Kidney (tissue), 14 donors: ENCODE data around the gene SLX4. TPM values are rescaled to one million over a fixed set of nuclear protein-coding genes. Genes with fewer than 3 reads are reported as not detected.

Source experiments
- DNase-seq, 5 donors: peaks; one replicate each; pipeline ENCODE4 v3.0.0-alpha.2; 2013 to 2020
- FAIRE-seq: peaks from 2 replicates; lab custom pipeline; 2012; peaks lifted over from hg19 to GRCh38; lab: Jason Lieb, UNC
- H3K27ac ChIP-seq, 2 donors: one replicate each; pipeline ENCODE4 v1.7.0; 2013; ENCODE audit warnings: low read depth in 2 of 2, low read length in 2 of 2, inconsistent platforms in 1 of 2
- H3K27me3 ChIP-seq: one replicate; pipeline ENCODE4 v1.7.1; 2013; ENCODE audit warnings: low read length, inconsistent platforms; ENCODE audit not compliant: control insufficient read depth, insufficient read depth
- H3K36me3 ChIP-seq, 3 donors: one replicate each; pipeline versions ENCODE4 v1.7.0 to v1.7.1; 2013; ENCODE audit warnings: low read length in 3 of 3, control low read depth in 1 of 3, inconsistent platforms in 1 of 3; ENCODE audit not compliant: insufficient read depth in 3 of 3, control insufficient read depth in 2 of 3
- H3K4me1 ChIP-seq, 3 donors: one replicate each; pipeline versions ENCODE4 v1.7.0 to v1.7.1; 2013; ENCODE audit warnings: low read length in 3 of 3, inconsistent platforms in 1 of 3, low read depth in 1 of 3; ENCODE audit not compliant: control insufficient read depth in 2 of 3, insufficient read depth in 2 of 3
- H3K4me3 ChIP-seq, 3 donors: one replicate each; pipeline versions ENCODE4 v1.7.0 to v1.8.1; 2013; ENCODE audit warnings: low read length in 3 of 3, control low read depth in 1 of 3, inconsistent platforms in 1 of 3
- H3K9ac ChIP-seq, 3 donors: one replicate each; pipeline versions ENCODE4 v1.7.0 to v1.7.1; 2013; ENCODE audit warnings: low read length in 3 of 3, control low read depth in 1 of 3, inconsistent platforms in 1 of 3
- H3K9me3 ChIP-seq, 3 donors: one replicate each; pipeline versions ENCODE4 v1.7.0 to v1.7.1; 2013; ENCODE audit warnings: low read length in 3 of 3, control low read depth in 1 of 3, inconsistent platforms in 1 of 3; ENCODE audit not compliant: control insufficient read depth in 2 of 3, insufficient read depth in 1 of 3
- intact Hi-C: fragments of 100-400 bp; cut with DNase I; formaldehyde crosslinking; loops from one replicate; pipeline ENCODE4 v1.11.1; 2022
- polyA plus RNA-seq: library from polyadenylated mRNA; stranded (reverse); fragments of 350-450 nt; fragmentation: Illumina TruSeq; extraction: RNeasy Lipid Tissue Mini Kit (QIAGEN cat#74804); gene quantifications from one replicate; pipeline ENCODE4 v1.2.3, GENCODE V29; 2014; ENCODE audit warnings: low read depth, low replicate concordance; ENCODE audit not compliant: insufficient read depth
- total RNA-seq: library from RNA; stranded (reverse); fragmentation: NEBNext Ultra II Directional; extraction: Animal tissue kit (Norgen Biotek cat#: 25700); gene quantifications from one replicate; pipeline ENCODE4 v1.2.1, GENCODE V29; 2021
- TF ChIP-seq, protein P1 (sequence below): IDR thresholded peaks from 3 replicates; pipeline ENCODE4 v1.5.1; 2012; ENCODE audit warnings: mild to moderate bottlenecking, moderate library complexity, borderline replicate concordance; ENCODE audit not compliant: insufficient read depth; ENCODE audit errors: extremely low read depth
- donor health status: control.
- donor health status: control.
- donor health status: control.
- donor health status: control.
- donor health status: control.
- donor health status: DM: yes; HTN: yes; CAD: no.
- donor health status: Normal renal cell carcinoma (clear cell type).

The SLX4 gene
- total and polyA plus RNA-seq, 2 donors from 2014 or later, result 1.0 to 4.8 TPM

DNA sequence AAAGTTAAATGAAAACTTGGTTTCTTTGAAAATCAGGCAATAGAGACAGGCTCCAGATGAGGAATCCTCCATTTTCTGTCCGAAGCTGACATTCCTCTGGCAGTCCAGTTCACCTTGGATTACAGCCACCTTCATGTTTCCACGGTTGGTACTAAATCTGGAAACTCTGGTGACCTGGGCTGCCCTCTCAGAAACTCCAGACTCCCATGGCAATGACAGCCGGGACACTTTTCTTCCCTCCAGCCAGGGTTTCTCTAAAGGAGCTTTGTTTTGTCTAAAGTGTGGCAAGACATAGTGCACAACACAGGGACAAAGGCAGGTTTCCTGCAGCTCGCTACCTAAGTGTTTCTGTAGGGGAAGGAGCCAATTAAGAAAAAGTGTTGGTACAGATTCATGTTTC lies 74.6 kb downstream of the SLX4 start:
- Histone ChIP-seq H3K27ac (no peak overlapping the region), H3K9ac (no peak overlapping the region)

DNA sequence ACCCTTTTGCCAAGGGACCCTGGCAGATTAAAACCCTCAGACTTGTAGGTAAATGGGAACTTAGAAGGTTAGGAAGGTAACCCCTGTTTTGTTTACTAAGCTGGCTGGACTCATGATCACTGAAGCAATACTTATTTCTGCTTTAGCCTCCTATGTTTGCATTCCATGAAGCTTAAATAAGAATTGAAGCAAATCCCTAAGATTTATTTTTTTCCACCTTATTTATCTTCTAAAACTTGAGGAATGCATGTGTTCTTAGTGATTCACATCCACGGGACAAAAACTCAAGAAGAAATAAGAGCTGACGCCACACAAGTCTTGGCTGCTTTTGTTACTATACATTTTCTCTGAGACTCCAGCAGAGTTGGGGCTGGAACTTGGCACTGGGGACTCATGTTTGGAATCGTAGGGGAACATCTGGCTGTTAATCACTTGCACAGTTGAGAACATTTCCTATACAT lies 75.1 kb downstream of the SLX4 start:
- H3K36me3 ChIP-seq, result peaks cover 3 to 42% (median 23%) of the 10 kb centered on the region in 3 donors
- no peak for FAIRE-seq
- peaks cover 0 to 3% (median 0%) of the 10 kb centered on the region in 3 donors for H3K4me1 ChIP-seq
- no peak overlapping the region for H3K27ac ChIP-seq
- no peak for DNase-seq
- H3K27me3 ChIP-seq, result no peaks in the 10 kb centered on the region
- H3K9ac ChIP-seq, result no peak overlapping the region
- intact Hi-C loops, result no loop called here
- no peak overlapping the region for H3K4me3 ChIP-seq
- TF ChIP-seq, protein P1, sequence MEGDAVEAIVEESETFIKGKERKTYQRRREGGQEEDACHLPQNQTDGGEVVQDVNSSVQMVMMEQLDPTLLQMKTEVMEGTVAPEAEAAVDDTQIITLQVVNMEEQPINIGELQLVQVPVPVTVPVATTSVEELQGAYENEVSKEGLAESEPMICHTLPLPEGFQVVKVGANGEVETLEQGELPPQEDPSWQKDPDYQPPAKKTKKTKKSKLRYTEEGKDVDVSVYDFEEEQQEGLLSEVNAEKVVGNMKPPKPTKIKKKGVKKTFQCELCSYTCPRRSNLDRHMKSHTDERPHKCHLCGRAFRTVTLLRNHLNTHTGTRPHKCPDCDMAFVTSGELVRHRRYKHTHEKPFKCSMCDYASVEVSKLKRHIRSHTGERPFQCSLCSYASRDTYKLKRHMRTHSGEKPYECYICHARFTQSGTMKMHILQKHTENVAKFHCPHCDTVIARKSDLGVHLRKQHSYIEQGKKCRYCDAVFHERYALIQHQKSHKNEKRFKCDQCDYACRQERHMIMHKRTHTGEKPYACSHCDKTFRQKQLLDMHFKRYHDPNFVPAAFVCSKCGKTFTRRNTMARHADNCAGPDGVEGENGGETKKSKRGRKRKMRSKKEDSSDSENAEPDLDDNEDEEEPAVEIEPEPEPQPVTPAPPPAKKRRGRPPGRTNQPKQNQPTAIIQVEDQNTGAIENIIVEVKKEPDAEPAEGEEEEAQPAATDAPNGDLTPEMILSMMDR, result no peak
- no peaks in the 10 kb centered on the region for H3K9me3 ChIP-seq

More for the DNA sequence above, 74.6 kb downstream of the SLX4 start:
- Histone ChIP-seq H3K27me3 (no peaks in the 10 kb centered on the region), H3K4me1 (peaks cover 0 to 3% (median 0%) of the 10 kb centered on the region in 3 donors), H3K36me3 (peaks cover 3 to 38% (median 23%) of the 10 kb centered on the region in 3 donors), H3K9me3 (no peaks in the 10 kb centered on the region), H3K4me3 (no peak overlapping the region)
- DNase-seq, result no peak
- FAIRE-seq, result no peak
- intact Hi-C loops, result no loop called here
- TF ChIP-seq, protein P1, result no peak

GRCh38 chr16:3534126-3534525 lies 77.3 kb downstream of the SLX4 start:
- TF ChIP-seq, protein P1, result no peak
- Histone ChIP-seq H3K4me1 (peaks cover 0 to 3% (median 0%) of the 10 kb centered on the region in 3 donors), H3K27ac (no peak overlapping the region), H3K36me3 (peaks cover 6 to 35% (median 28%) of the 10 kb centered on the region in 3 donors), H3K9ac (no peak overlapping the region), H3K9me3 (no peaks in the 10 kb centered on the region), H3K4me3 (no peak overlapping the region), H3K27me3 (no peaks in the 10 kb centered on the region)
- FAIRE-seq (no peak), DNase-seq (no peak)
- intact Hi-C loops, result no loop called here

- no peak for FAIRE-seq
- Histone ChIP-seq H3K36me3 (peaks cover 2 to 41% (median 26%) of the 10 kb centered on the region in 3 donors), H3K9ac (no peak overlapping the region), H3K27ac (no peak overlapping the region), H3K27me3 (no peaks in the 10 kb centered on the region), H3K4me3 (no peak overlapping the region), H3K9me3 (no peaks in the 10 kb centered on the region), H3K4me1 (peaks cover 0 to 3% (median 0%) of the 10 kb centered on the region in 3 donors)
- no peak for DNase-seq
- TF ChIP-seq, protein P1, result no peak
- intact Hi-C loops, result no loop called here
Observed at GRCh38 chr16:3532741-3533140, 78.7 kb downstream of the SLX4 start.
